KMS-11 (cell line): ENCODE measurements around the gene ZNF391.

ENCODE experiments used
- H2AFZ ChIP-seq: fragments of 200-600 bp; sonication (generic); 2 replicates; pipeline ENCODE4 v1.6.1; 2016; ENCODE audit warnings: antibody characterized with exemption, mixed run types, low read depth
- H3K27ac ChIP-seq: fragments of 200-600 bp; sonication (generic); 2 replicates; pipeline ENCODE4 v1.6.1; 2016; ENCODE audit warnings: mild to moderate bottlenecking, mixed run types
- H3K27me3 ChIP-seq: fragments of 200-600 bp; sonication (generic); 2 replicates; pipeline ENCODE4 v1.6.1; 2017; ENCODE audit warnings: mild to moderate bottlenecking, low read depth, mixed run types, moderate library complexity; ENCODE audit not compliant: insufficient read depth
- H3K36me3 ChIP-seq: fragments of 200-600 bp; sonication (generic); 2 replicates; pipeline ENCODE4 v1.6.1; 2017; ENCODE audit warnings: mild to moderate bottlenecking, mixed run types; ENCODE audit not compliant: insufficient read depth
- H3K4me1 ChIP-seq: fragments of 200-600 bp; sonication (generic); 2 replicates; pipeline ENCODE4 v1.6.1; 2016; ENCODE audit warnings: mild to moderate bottlenecking, low read depth, mixed run types; ENCODE audit not compliant: poor library complexity, severe bottlenecking
- H3K4me2 ChIP-seq: fragments of 200-600 bp; sonication (generic); 2 replicates; pipeline ENCODE4 v1.7.0; 2016; ENCODE audit warnings: mild to moderate bottlenecking, mixed run types
- H3K4me3 ChIP-seq: fragments of 200-600 bp; sonication (generic); IDR thresholded peaks from 2 replicates; pipeline ENCODE4 v1.6.1; 2017; ENCODE audit warnings: low read depth, low read length, mixed read lengths; ENCODE audit not compliant: insufficient read depth
- H3K79me2 ChIP-seq: fragments of 200-600 bp; sonication (generic); 2 replicates; pipeline ENCODE4 v1.6.1; 2016; ENCODE audit warnings: low read depth, mixed run types; ENCODE audit not compliant: insufficient read depth
- H3K9ac ChIP-seq: fragments of 200-600 bp; sonication (generic); 2 replicates; pipeline ENCODE4 v1.6.1; 2016; ENCODE audit warnings: mild to moderate bottlenecking, mixed run types
- H4K20me1 ChIP-seq: fragments of 200-600 bp; sonication (generic); 2 replicates; pipeline ENCODE4 v1.6.1; 2016; ENCODE audit warnings: mild to moderate bottlenecking, mixed run types; ENCODE audit not compliant: insufficient read depth
- CTCF ChIP-seq: fragments of 200-600 bp; sonication (generic); conservative IDR thresholded peaks from 2 replicates; pipeline ENCODE4 v1.6.1; 2017; ENCODE audit warnings: low read depth, mild to moderate bottlenecking, antibody characterized with exemption, low read length, moderate library complexity, mixed read lengths

The ZNF391 gene

GRCh38 chr6:27451660-27452390 lies 63.3 kb downstream of the ZNF391 start:
- no peak overlapping the region for H3K9ac ChIP-seq
- no peak overlapping the region for H2AFZ ChIP-seq
- no peaks in the 10 kb centered on the region for H3K79me2 ChIP-seq
- H3K36me3 ChIP-seq: peaks cover 15% of the 10 kb centered on the region; the same call in 1 of the 2 replicates
- no peak overlapping the region for H3K4me2 ChIP-seq
- no peak overlapping the region for H3K4me3 ChIP-seq
- H3K27ac ChIP-seq: no peak overlapping the region
- no peaks in the 10 kb centered on the region for H4K20me1 ChIP-seq
- TF ChIP-seq CTCF: no peak
- H3K4me1 ChIP-seq: no peaks in the 10 kb centered on the region
- H3K27me3 ChIP-seq: no peaks in the 10 kb centered on the region

GRCh38 chr6:27452496-27452897 lies 63.9 kb downstream of the ZNF391 start:
- Histone ChIP-seq H3K27ac (no peak overlapping the region), H2AFZ (no peak overlapping the region), H3K4me2 (no peak overlapping the region), H3K79me2 (no peaks in the 10 kb centered on the region), H3K4me1 (no peaks in the 10 kb centered on the region), H3K36me3 (peaks cover 20% of the 10 kb centered on the region; the same call in 1 of the 2 replicates), H4K20me1 (no peaks in the 10 kb centered on the region), H3K9ac (no peak overlapping the region), H3K27me3 (no peaks in the 10 kb centered on the region), H3K4me3 (no peak overlapping the region)
- no peak for TF ChIP-seq CTCF
